Measurements from ENCODE around the gene SULT1E1. TPM values are rescaled to one million over a fixed set of nuclear protein-coding genes. Genes with fewer than 3 reads are reported as not detected.

Gene SULT1E1
- total and polyA plus RNA-seq, 2 experiments from 2014 or later = not detected

- H3K4me3 ChIP-seq = no peak overlapping the region
- H3K4me1 ChIP-seq (ENCODE audit: insufficient read depth) = peaks cover 10% of the 10 kb centered on the region
- H3K27me3 ChIP-seq (ENCODE audit: insufficient read depth) = no peaks in the 10 kb centered on the region
- TF ChIP-seq CREB1 (CRISPR knock-in tag; IDR thresholded peaks at IDR 0.05; ENCODE audit: low read depth) (no peak), ZNF462 (CRISPR knock-in tag; IDR thresholded peaks at IDR 0.05) (no peak), STAT1 (IDR thresholded peaks at IDR 0.05; ENCODE audit: unreplicated experiment) (no peak), JUNB (IDR thresholded peaks at IDR 0.05; ENCODE audit: unreplicated experiment) (no peak), ZNF114 (CRISPR knock-in tag; IDR thresholded peaks at IDR 0.05) (no peak), NANOG (IDR thresholded peaks at IDR 0.05; ENCODE audit: borderline replicate concordance) (no peak), EZH2phosphoT487 (IDR thresholded peaks at IDR 0.05; ENCODE audit: unreplicated experiment) (no peak), EZH2 (IDR thresholded peaks at IDR 0.05; ENCODE audit: low read depth, unreplicated experiment) (no peak)
- no peaks in the 10 kb centered on the region for H3K79me2 ChIP-seq (replicated peaks; ENCODE audit: insufficient read depth)
- no peaks in the 10 kb centered on the region for H4K20me1 ChIP-seq (replicated peaks; ENCODE audit: insufficient read depth)
- Mint-ChIP-seq H3K4me3 (no peak overlapping the region), H3K36me3 (ENCODE audit: low read depth) (no peaks in the 10 kb centered on the region; the same call in 2 of the 3 replicates), H3K27ac (no peak overlapping the region), H3K27me3 (ENCODE audit: insufficient read depth, low read depth, poor library complexity) (no peaks in the 10 kb centered on the region), H3K4me1 (peaks cover 14% of the 10 kb centered on the region), H3K9me3 (peaks cover 4% of the 10 kb centered on the region; the same call in 2 of the 3 replicates)
- H3K4me2 ChIP-seq = no peak overlapping the region
- H2AFZ ChIP-seq = no peak overlapping the region
- no peaks in the 10 kb centered on the region for H3F3A ChIP-seq (replicated peaks; ENCODE audit: low read depth)
- ATAC-seq (no peak), DNase-seq (ENCODE audit: low spot score) (no peak)
- no peaks in the 10 kb centered on the region for H3K36me3 ChIP-seq (ENCODE audit: insufficient read depth)
- no peak overlapping the region for H3K27ac ChIP-seq (ENCODE audit: low read depth)
- no peaks in the 10 kb centered on the region; the same call in 1 of the 2 replicates for H3K9me2 ChIP-seq (ENCODE audit: insufficient read depth)
Observed at GRCh38 chr4:69829678-69830077, 30.3 kb downstream of the SULT1E1 start.

All from GM23338 (cell line).